Measurements from ENCODE around the gene LRRC10B. TPM values are rescaled to one million over a fixed set of nuclear protein-coding genes. Genes with fewer than 3 reads are reported as not detected.
A peak's percentile ranks its signal among the peaks of the same experiment; 100 is the strongest.
"Not testable (repeated sequence)": the region's sequence is repeated elsewhere in the genome, so short reads cannot be mapped to it uniquely, and the experiment has no call there.

Gene LRRC10B
- 1.5 TPM for polyA plus RNA-seq (2013, experiment 1 of 2)
- 1.4 TPM for polyA plus RNA-seq (2013, experiment 2 of 2)

- Histone ChIP-seq H2BK12ac (ENCODE audit: low read length) (peak within 1 kb of the TSS; percentile 24), H3K79me1 (ENCODE audit: low read depth, low read length) (no peaks in the 10 kb centered on the region), H3K4ac (ENCODE audit: low read length) (no peak within 1 kb of the TSS), H4K8ac (ENCODE audit: low read depth, low read length) (no peak within 1 kb of the TSS), H3K27me3 (ENCODE audit: control insufficient read depth in 3 of 3, insufficient read depth in 3 of 3, low read depth in 1 of 3, low read length in 3 of 3) (peaks cover 0 to 33% (median 26%) of the 10 kb centered on the region in 3 experiments), H3K14ac (ENCODE audit: low read length) (peak within 1 kb of the TSS; percentile 73), H3K36me3 (replicated peaks in 1 of 2; ENCODE audit: control insufficient read depth in 2 of 2, insufficient read depth in 2 of 2, low read length in 2 of 2) (no peaks in the 10 kb centered on the region), H3K9me3 (replicated peaks in 1 of 2; ENCODE audit: control insufficient read depth in 2 of 2, insufficient read depth in 1 of 2, low read depth in 1 of 2, low read length in 2 of 2) (peaks cover 0 to 1% of the 10 kb centered on the region in 2 donors), H3K27ac (replicated peaks; ENCODE audit: low read length) (no peak within 1 kb of the TSS), H3K4me3 (ENCODE audit: low read length in 2 of 2) (peak within 1 kb of the TSS; percentile 43 to 81), H3K23ac (ENCODE audit: low read depth, low read length, poor library complexity) (peak within 1 kb of the TSS; percentile 75), H3K4me2 (ENCODE audit: insufficient read depth, low read length, poor library complexity, severe bottlenecking) (peak within 1 kb of the TSS; percentile 93), H3K18ac (ENCODE audit: low read length) (peak within 1 kb of the TSS; percentile 96), H4K91ac (ENCODE audit: low read depth, low read length, poor library complexity) (no peak within 1 kb of the TSS), H2BK5ac (ENCODE audit: low read length) (peak within 1 kb of the TSS; percentile 46), H3K4me1 (ENCODE audit: control insufficient read depth in 2 of 2, insufficient read depth in 1 of 2, low read depth in 1 of 2, low read length in 2 of 2) (peaks cover 15 to 49% of the 10 kb centered on the region in 2 donors), H2BK15ac (ENCODE audit: low read length) (no peak within 1 kb of the TSS), H2AFZ (ENCODE audit: low read length) (peak within 1 kb of the TSS; percentile 96), H3K9ac (ENCODE audit: low read depth, low read length, poor library complexity) (peak within 1 kb of the TSS; percentile 81), H2AK5ac (ENCODE audit: low read depth, low read length) (peak within 1 kb of the TSS; percentile 79), H2BK120ac (ENCODE audit: low read depth, low read length) (peak within 1 kb of the TSS; percentile 6)
- DNase-seq (ENCODE audit: low spot score), result peak; percentile 86
- no CpG with 5 or more reads among the region's 74 CpGs for WGBS, 2 donors (ENCODE audit: extremely low coverage in 2 of 2, insufficient read length in 2 of 2, insufficient replicate concordance in 1 of 2)
Observed at GRCh38 chr11:61507962-61508861, at the start of gene LRRC10B. LRRC10B (plus strand) TSS chr11:61508749; CDS start chr11:61508999, 250 bp downstream.

- no peak overlapping the region for H3K27ac ChIP-seq (replicated peaks; ENCODE audit: low read length)
- no peaks in the 10 kb centered on the region for H3K4me1 ChIP-seq (ENCODE audit: control insufficient read depth in 2 of 2, insufficient read depth in 1 of 2, low read depth in 1 of 2, low read length in 2 of 2)
- H2BK5ac ChIP-seq (ENCODE audit: low read length), result no peak overlapping the region
- H3K23ac ChIP-seq (ENCODE audit: low read depth, low read length, poor library complexity), result no peak overlapping the region
- no peak for DNase-seq (ENCODE audit: low spot score)
- H2BK120ac ChIP-seq (ENCODE audit: low read depth, low read length), result no peak overlapping the region
- H3K4me3 ChIP-seq (ENCODE audit: low read length in 2 of 2), result no peak overlapping the region
- H4K91ac ChIP-seq (ENCODE audit: low read depth, low read length, poor library complexity), result no peak overlapping the region
- no peak overlapping the region for H3K4me2 ChIP-seq (ENCODE audit: insufficient read depth, low read length, poor library complexity, severe bottlenecking)
- H3K9ac ChIP-seq (ENCODE audit: low read depth, low read length, poor library complexity), result peak overlapping the region; percentile 12
- H3K4ac ChIP-seq (ENCODE audit: low read length), result no peak overlapping the region
- H3K79me1 ChIP-seq (ENCODE audit: low read depth, low read length), result no peaks in the 10 kb centered on the region
- H3K14ac ChIP-seq (ENCODE audit: low read length), result no peak overlapping the region
- H2BK12ac ChIP-seq (ENCODE audit: low read length), result no peak overlapping the region
- no peak overlapping the region for H2AFZ ChIP-seq (ENCODE audit: low read length)
- peaks cover 4 to 30% of the 10 kb centered on the region in 2 donors for H3K36me3 ChIP-seq (replicated peaks in 1 of 2; ENCODE audit: control insufficient read depth in 2 of 2, insufficient read depth in 2 of 2, low read length in 2 of 2)
- no peaks in the 10 kb centered on the region for H3K27me3 ChIP-seq (ENCODE audit: control insufficient read depth in 3 of 3, insufficient read depth in 3 of 3, low read depth in 1 of 3, low read length in 3 of 3)
- no peaks in the 10 kb centered on the region for H3K9me3 ChIP-seq (replicated peaks in 1 of 2; ENCODE audit: control insufficient read depth in 2 of 2, insufficient read depth in 1 of 2, low read depth in 1 of 2, low read length in 2 of 2)
- H4K8ac ChIP-seq (ENCODE audit: low read depth, low read length), result no peak overlapping the region
- H3K18ac ChIP-seq (ENCODE audit: low read length), result no peak overlapping the region
- H2AK5ac ChIP-seq (ENCODE audit: low read depth, low read length), result no peak overlapping the region
- WGBS, 2 donors (ENCODE audit: extremely low coverage in 2 of 2, insufficient read length in 2 of 2, insufficient replicate concordance in 1 of 2), result no CpG with 5 or more reads among the region's 3 CpGs
- H2BK15ac ChIP-seq (ENCODE audit: low read length), result no peak overlapping the region
Observed at GRCh38 chr11:61460474-61460881, 48.1 kb upstream of the LRRC10B start.

GRCh38 chr11:61460986-61461385 is 47.6 kb upstream of the LRRC10B start:
- H3K27ac ChIP-seq (replicated peaks; ENCODE audit: low read length), result no peak overlapping the region
- H3K9me3 ChIP-seq (replicated peaks in 1 of 2; ENCODE audit: control insufficient read depth in 2 of 2, insufficient read depth in 1 of 2, low read depth in 1 of 2, low read length in 2 of 2), result no peaks in the 10 kb centered on the region
- H4K91ac ChIP-seq (ENCODE audit: low read depth, low read length, poor library complexity), result no peak overlapping the region

GRCh38 chr11:61467602-61468001 is 40.9 kb upstream of the LRRC10B start:
- not testable (repeated sequence) for H2BK12ac ChIP-seq (ENCODE audit: low read length); H2BK120ac ChIP-seq (ENCODE audit: low read depth, low read length); H3K79me1 ChIP-seq (ENCODE audit: low read depth, low read length); H3K4me3 ChIP-seq (ENCODE audit: low read length in 2 of 2); H3K18ac ChIP-seq (ENCODE audit: low read length); H3K14ac ChIP-seq (ENCODE audit: low read length); H3K27me3 ChIP-seq (ENCODE audit: control insufficient read depth in 3 of 3, insufficient read depth in 3 of 3, low read depth in 1 of 3, low read length in 3 of 3); H3K9ac ChIP-seq (ENCODE audit: low read depth, low read length, poor library complexity); H3K23ac ChIP-seq (ENCODE audit: low read depth, low read length, poor library complexity); H2BK15ac ChIP-seq (ENCODE audit: low read length); H3K27ac ChIP-seq (replicated peaks; ENCODE audit: low read length); DNase-seq (ENCODE audit: low spot score); H3K4me1 ChIP-seq (ENCODE audit: control insufficient read depth in 2 of 2, insufficient read depth in 1 of 2, low read depth in 1 of 2, low read length in 2 of 2); H3K4me2 ChIP-seq (ENCODE audit: insufficient read depth, low read length, poor library complexity, severe bottlenecking); H2BK5ac ChIP-seq (ENCODE audit: low read length); H2AFZ ChIP-seq (ENCODE audit: low read length); H4K8ac ChIP-seq (ENCODE audit: low read depth, low read length); H3K4ac ChIP-seq (ENCODE audit: low read length); H3K9me3 ChIP-seq (replicated peaks in 1 of 2; ENCODE audit: control insufficient read depth in 2 of 2, insufficient read depth in 1 of 2, low read depth in 1 of 2, low read length in 2 of 2); H4K91ac ChIP-seq (ENCODE audit: low read depth, low read length, poor library complexity); H2AK5ac ChIP-seq (ENCODE audit: low read depth, low read length)
- peaks cover 4 to 36% of the 10 kb centered on the region in 2 donors for H3K36me3 ChIP-seq (replicated peaks in 1 of 2; ENCODE audit: control insufficient read depth in 2 of 2, insufficient read depth in 2 of 2, low read length in 2 of 2)
- WGBS, 2 donors (ENCODE audit: extremely low coverage in 2 of 2, insufficient read length in 2 of 2, insufficient replicate concordance in 1 of 2), result no CpG with 5 or more reads among the region's 6 CpGs

More at GRCh38 chr11:61460986-61461385, 47.6 kb upstream of the LRRC10B start:
- no peak overlapping the region for H2AK5ac ChIP-seq (ENCODE audit: low read depth, low read length)
- no peak overlapping the region for H3K4ac ChIP-seq (ENCODE audit: low read length)
- no peak overlapping the region for H2BK12ac ChIP-seq (ENCODE audit: low read length)
- H3K4me1 ChIP-seq (ENCODE audit: control insufficient read depth in 2 of 2, insufficient read depth in 1 of 2, low read depth in 1 of 2, low read length in 2 of 2), result no peaks in the 10 kb centered on the region
- H3K14ac ChIP-seq (ENCODE audit: low read length), result no peak overlapping the region
- H2BK15ac ChIP-seq (ENCODE audit: low read length), result no peak overlapping the region
- H3K4me3 ChIP-seq (ENCODE audit: low read length in 2 of 2), result no peak overlapping the region
- no peak overlapping the region for H2BK120ac ChIP-seq (ENCODE audit: low read depth, low read length)
- no peak overlapping the region for H2BK5ac ChIP-seq (ENCODE audit: low read length)
- H3K23ac ChIP-seq (ENCODE audit: low read depth, low read length, poor library complexity), result no peak overlapping the region
- WGBS, 2 donors (ENCODE audit: extremely low coverage in 2 of 2, insufficient read length in 2 of 2, insufficient replicate concordance in 1 of 2), result no CpG with 5 or more reads among the region's 5 CpGs
- DNase-seq (ENCODE audit: low spot score), result no peak
- no peak overlapping the region for H3K18ac ChIP-seq (ENCODE audit: low read length)
- H3K79me1 ChIP-seq (ENCODE audit: low read depth, low read length), result no peaks in the 10 kb centered on the region
- H2AFZ ChIP-seq (ENCODE audit: low read length), result no peak overlapping the region
- H3K4me2 ChIP-seq (ENCODE audit: insufficient read depth, low read length, poor library complexity, severe bottlenecking), result no peak overlapping the region
- H4K8ac ChIP-seq (ENCODE audit: low read depth, low read length), result no peak overlapping the region
- no peaks in the 10 kb centered on the region for H3K27me3 ChIP-seq (ENCODE audit: control insufficient read depth in 3 of 3, insufficient read depth in 3 of 3, low read depth in 1 of 3, low read length in 3 of 3)
- H3K9ac ChIP-seq (ENCODE audit: low read depth, low read length, poor library complexity), result peak overlapping the region; percentile 12
- H3K36me3 ChIP-seq (replicated peaks in 1 of 2; ENCODE audit: control insufficient read depth in 2 of 2, insufficient read depth in 2 of 2, low read length in 2 of 2), result peaks cover 0 to 26% of the 10 kb centered on the region in 2 donors

All from neuronal stem cell (in vitro differentiated cells).